Skeletal muscle satellite cell (primary cell): ENCODE measurements around the gene SSBP2.

Source experiments
- H3K27me3 ChIP-seq: 2 replicates; pipeline ENCODE4 v1.7.0; 2013; ENCODE audit warnings: low read length; ENCODE audit not compliant: control insufficient read depth, insufficient read depth
- H3K36me3 ChIP-seq: 2 replicates; pipeline ENCODE4 v1.7.0; 2013; ENCODE audit warnings: mild to moderate bottlenecking, control low read depth, low read length; ENCODE audit not compliant: insufficient read depth
- H3K4me1 ChIP-seq: 2 replicates; pipeline ENCODE4 v1.7.0; 2013; ENCODE audit warnings: low read length; ENCODE audit not compliant: control insufficient read depth, insufficient read depth
- H3K4me2 ChIP-seq: 2 replicates; pipeline ENCODE4 v1.7.0; 2013; ENCODE audit warnings: mild to moderate bottlenecking, low read length
- H3K4me3 ChIP-seq: 2 replicates; pipeline ENCODE4 v1.7.0; 2013; ENCODE audit warnings: low read length
- H3K9ac ChIP-seq: 2 replicates; pipeline ENCODE4 v1.7.0; 2013; ENCODE audit warnings: mild to moderate bottlenecking, low read depth, low read length, moderate library complexity
- H3K9me3 ChIP-seq: replicated peaks from 2 replicates; pipeline ENCODE4 v1.7.0; 2013; ENCODE audit warnings: mild to moderate bottlenecking, control low read depth, low read length

The SSBP2 gene

DNA sequence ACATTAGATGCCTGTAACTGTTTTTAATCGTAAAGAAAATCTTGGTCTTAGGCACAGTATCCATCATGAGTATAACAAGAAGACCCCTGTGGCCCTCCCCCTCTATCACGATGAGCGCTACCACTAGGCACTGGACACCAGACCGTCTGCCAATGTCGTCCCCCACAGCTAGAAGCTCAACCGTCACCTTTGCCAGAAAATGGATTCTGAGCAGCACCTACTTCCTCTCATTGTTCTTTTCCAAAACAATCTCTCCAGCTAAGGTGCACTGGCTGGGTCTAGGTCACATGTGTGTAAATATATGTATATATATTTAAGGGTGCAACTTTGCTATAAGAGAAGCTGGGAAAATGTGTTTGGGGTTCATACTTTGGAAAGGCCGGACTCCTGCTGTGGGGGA is 15.7 kb upstream of the SSBP2 start:
- Histone ChIP-seq H3K4me1 (peaks cover 16% of the 10 kb centered on the region), H3K9ac (no peak overlapping the region), H3K9me3 (no peaks in the 10 kb centered on the region), H3K27me3 (no peaks in the 10 kb centered on the region), H3K4me2 (no peak overlapping the region), H3K4me3 (no peak overlapping the region), H3K36me3 (no peaks in the 10 kb centered on the region)

DNA sequence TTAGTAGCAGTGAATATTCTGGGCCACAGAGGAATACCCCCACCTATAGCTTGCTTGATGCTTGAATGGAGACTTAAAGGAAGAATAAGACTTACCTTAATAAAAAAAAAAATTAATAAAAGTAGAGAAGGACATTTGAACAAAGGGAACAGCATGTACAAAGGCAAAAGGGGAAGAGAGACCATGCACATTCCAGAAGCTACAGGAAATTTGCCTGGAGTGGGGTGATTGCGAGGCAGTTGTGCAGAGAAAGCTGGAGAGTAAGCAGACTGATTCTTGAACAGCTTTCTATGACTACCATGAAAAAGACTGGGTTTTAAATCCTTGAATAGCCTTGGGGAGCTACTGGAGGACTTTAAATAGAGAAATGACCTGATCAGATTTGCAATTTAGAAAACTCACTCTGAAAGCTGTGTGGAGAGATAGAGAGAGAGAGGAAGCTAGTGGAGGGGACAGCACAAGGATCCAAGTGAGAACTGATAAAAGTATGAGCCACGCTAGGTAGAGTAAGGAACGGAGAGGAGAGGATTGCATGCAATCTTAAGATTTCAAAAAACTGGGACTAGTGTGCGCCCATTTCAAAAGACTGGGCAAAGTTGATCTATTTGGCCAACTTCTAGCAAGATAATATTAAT is 12.5 kb upstream of the SSBP2 start:
- H3K9me3 ChIP-seq, result no peaks in the 10 kb centered on the region
- H3K4me3 ChIP-seq, result no peak overlapping the region
- H3K9ac ChIP-seq, result no peak overlapping the region
- H3K4me1 ChIP-seq, result peaks cover 5% of the 10 kb centered on the region
- no peaks in the 10 kb centered on the region for H3K36me3 ChIP-seq
- no peak overlapping the region for H3K4me2 ChIP-seq
- no peaks in the 10 kb centered on the region for H3K27me3 ChIP-seq

DNA sequence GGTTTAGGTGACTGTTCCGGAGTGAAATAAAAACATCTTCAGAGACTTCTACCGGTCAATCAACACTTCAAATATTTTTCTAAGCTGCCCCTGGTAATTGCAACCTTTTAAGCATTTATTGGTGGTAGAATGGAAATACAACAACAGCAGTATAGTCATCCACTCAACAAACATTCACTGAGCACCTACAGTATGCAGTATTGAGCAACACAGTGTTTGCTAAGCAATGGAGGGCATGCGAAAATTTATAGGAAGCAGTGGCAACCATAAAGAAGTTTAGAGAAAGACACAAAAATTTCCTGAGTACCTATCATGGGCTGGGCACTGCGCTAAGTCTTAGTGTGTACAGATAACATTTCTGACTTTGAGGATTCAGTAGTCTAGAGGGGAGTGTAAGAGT is 12.0 kb upstream of the SSBP2 start:
- Histone ChIP-seq H3K4me3 (no peak overlapping the region), H3K4me1 (peaks cover 5% of the 10 kb centered on the region), H3K9me3 (no peaks in the 10 kb centered on the region), H3K27me3 (no peaks in the 10 kb centered on the region), H3K36me3 (no peaks in the 10 kb centered on the region), H3K4me2 (no peak overlapping the region), H3K9ac (no peak overlapping the region)

DNA sequence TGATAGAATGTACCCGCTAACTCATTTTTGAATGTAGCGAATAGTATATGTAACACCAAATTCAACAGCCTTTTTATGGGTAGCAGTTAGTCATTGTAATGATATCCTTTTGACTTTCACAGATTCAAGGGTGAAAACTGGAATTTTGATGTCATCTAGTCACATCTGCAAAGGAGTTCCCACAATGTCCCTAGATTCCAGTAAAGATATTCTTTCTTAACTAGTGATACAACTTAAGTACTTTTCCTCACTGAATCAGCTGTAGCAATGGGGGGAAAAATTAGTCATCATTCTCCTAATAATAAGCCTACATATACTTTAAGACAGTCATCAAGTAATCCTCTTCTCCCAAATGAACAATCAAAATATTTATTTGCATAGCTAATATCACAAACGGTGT is 11.5 kb upstream of the SSBP2 start:
- H3K4me1 ChIP-seq, result peaks cover 5% of the 10 kb centered on the region
- H3K4me3 ChIP-seq, result no peak overlapping the region
- H3K9me3 ChIP-seq, result no peaks in the 10 kb centered on the region
- H3K4me2 ChIP-seq, result no peak overlapping the region
- no peaks in the 10 kb centered on the region for H3K36me3 ChIP-seq
- no peak overlapping the region for H3K9ac ChIP-seq
- no peaks in the 10 kb centered on the region for H3K27me3 ChIP-seq

GRCh38 chr5:81761970-81762369 is 11.1 kb upstream of the SSBP2 start:
- Histone ChIP-seq H3K36me3 (no peaks in the 10 kb centered on the region), H3K27me3 (no peaks in the 10 kb centered on the region), H3K4me2 (no peak overlapping the region), H3K4me1 (peaks cover 5% of the 10 kb centered on the region), H3K9ac (no peak overlapping the region), H3K9me3 (no peaks in the 10 kb centered on the region), H3K4me3 (no peak overlapping the region)

GRCh38 chr5:81761270-81761669 is 10.4 kb upstream of the SSBP2 start:
- Histone ChIP-seq H3K9ac (no peak overlapping the region), H3K27me3 (no peaks in the 10 kb centered on the region), H3K4me1 (peaks cover 6% of the 10 kb centered on the region), H3K36me3 (no peaks in the 10 kb centered on the region), H3K4me2 (no peak overlapping the region), H3K9me3 (no peaks in the 10 kb centered on the region), H3K4me3 (no peak overlapping the region)

DNA sequence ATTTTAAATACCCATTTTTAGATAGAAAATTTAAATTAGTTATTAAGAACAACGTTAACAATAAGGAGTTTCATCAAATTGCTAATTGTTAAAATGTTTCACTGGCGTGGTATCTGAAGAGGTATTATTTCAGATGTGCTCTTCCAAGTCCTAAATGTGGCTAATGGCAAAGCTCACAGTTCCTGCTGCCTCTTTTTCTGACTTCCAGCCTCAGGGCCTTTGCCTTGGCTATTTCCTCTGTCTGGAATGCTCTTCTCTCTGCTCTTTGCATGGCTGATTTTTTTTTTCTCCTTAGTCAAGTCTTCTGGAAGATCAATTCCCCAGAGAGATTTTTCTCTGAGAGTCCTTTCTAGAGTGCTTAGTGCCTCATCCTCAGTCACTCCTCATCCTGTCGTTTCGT is 9.6 kb upstream of the SSBP2 start:
- H3K9me3 ChIP-seq, result no peaks in the 10 kb centered on the region
- H3K4me1 ChIP-seq, result peaks cover 14% of the 10 kb centered on the region
- H3K36me3 ChIP-seq, result no peaks in the 10 kb centered on the region
- no peak overlapping the region for H3K9ac ChIP-seq
- H3K4me2 ChIP-seq, result no peak overlapping the region
- no peaks in the 10 kb centered on the region for H3K27me3 ChIP-seq
- no peak overlapping the region for H3K4me3 ChIP-seq

DNA sequence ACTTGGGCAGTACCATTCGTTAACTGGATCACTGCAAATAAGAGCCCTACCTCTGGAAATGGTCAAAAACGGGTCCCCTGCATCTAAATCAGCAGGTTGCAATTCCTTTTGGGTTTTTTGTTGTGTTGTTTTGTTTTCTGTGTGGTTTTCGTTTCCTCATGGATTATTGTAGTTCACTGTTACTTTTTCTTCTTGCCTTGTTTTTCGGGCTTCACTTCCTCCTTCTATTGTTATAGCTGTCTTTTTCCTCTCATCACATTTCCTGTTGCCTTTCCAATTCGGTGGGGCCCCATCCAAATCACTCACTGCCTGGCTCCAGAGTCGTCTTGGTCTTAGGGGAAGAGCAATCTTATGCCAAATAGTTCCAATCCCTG is 8.7 kb upstream of the SSBP2 start:
- no peak overlapping the region for H3K4me2 ChIP-seq
- no peaks in the 10 kb centered on the region for H3K9me3 ChIP-seq
- no peak overlapping the region for H3K4me3 ChIP-seq
- H3K36me3 ChIP-seq, result no peaks in the 10 kb centered on the region
- H3K4me1 ChIP-seq, result peaks cover 21% of the 10 kb centered on the region
- H3K27me3 ChIP-seq, result no peaks in the 10 kb centered on the region
- no peak overlapping the region for H3K9ac ChIP-seq

DNA sequence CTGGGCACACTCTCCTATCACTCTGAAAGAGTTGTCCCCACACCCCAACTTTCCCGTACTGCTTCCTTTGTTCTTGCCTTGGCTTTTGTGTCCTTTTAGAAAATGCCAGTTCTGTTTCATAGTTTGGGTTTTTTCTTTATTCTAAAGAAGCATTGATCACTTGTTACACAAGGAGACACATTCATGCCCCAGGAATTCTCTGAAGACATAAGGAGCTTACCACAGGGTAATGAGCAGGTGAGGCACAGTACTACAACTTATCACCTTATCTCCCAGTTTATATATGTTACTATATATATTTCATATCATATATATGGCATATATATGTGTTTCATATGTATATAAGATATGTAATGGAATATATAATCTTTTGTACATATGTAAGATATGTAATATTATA is 6.5 kb upstream of the SSBP2 start:
- peaks cover 26% of the 10 kb centered on the region for H3K4me1 ChIP-seq
- no peaks in the 10 kb centered on the region for H3K27me3 ChIP-seq
- H3K4me3 ChIP-seq, result no peak overlapping the region
- H3K9ac ChIP-seq, result no peak overlapping the region
- H3K36me3 ChIP-seq, result no peaks in the 10 kb centered on the region
- H3K4me2 ChIP-seq, result no peak overlapping the region
- H3K9me3 ChIP-seq, result no peaks in the 10 kb centered on the region

DNA sequence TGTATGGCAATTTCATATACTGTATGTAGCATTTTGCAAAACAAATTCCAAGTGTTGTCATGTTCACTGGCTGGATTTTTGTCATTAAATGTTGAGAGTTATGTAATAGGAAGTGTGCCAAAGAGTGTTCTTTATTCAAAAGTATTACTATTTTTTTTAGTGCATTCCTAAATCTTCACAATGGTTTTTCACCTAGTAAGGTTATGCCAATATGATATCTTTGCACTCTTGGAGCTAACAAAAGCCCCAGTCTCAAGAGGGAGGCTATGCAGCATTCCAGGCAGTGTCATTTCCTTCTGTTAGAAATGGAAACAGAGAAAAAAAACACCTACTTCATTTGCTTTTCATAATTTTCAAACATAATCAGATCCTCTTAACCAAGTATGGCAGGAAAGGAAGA is 5.1 kb upstream of the SSBP2 start:
- Histone ChIP-seq H3K27me3 (no peaks in the 10 kb centered on the region), H3K9me3 (no peaks in the 10 kb centered on the region), H3K4me1 (peaks cover 36% of the 10 kb centered on the region), H3K4me2 (peak overlapping the region; percentile 47), H3K36me3 (no peaks in the 10 kb centered on the region), H3K4me3 (no peak overlapping the region), H3K9ac (peak overlapping the region; percentile 33)

DNA sequence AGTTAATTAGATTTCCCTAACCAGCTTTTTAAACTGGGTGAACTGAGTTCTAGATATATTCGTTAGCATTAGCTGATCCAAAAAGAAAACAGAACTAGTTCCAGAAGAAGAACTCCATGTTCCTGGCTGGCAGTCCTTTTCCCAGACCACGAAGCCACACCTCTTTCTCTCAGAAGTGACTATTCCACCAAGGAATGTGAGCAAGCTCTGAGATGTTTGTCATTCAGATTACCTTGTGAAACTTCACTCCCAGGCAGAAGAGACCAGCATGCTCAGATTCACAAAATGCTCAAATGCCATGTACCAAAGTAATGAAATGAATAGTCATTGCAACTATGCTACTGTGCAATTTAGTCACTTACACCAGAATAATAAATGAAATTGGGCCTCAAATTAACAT is 4.4 kb upstream of the SSBP2 start:
- Histone ChIP-seq H3K36me3 (no peaks in the 10 kb centered on the region), H3K9ac (peak overlapping the region; percentile 44), H3K9me3 (no peaks in the 10 kb centered on the region), H3K4me3 (no peak overlapping the region), H3K4me2 (peak overlapping the region; percentile 56), H3K4me1 (peaks cover 36% of the 10 kb centered on the region), H3K27me3 (no peaks in the 10 kb centered on the region)

- Histone ChIP-seq H3K36me3 (no peaks in the 10 kb centered on the region), H3K27me3 (no peaks in the 10 kb centered on the region), H3K4me3 (no peak overlapping the region), H3K4me2 (peak overlapping the region; percentile 56), H3K4me1 (peaks cover 36% of the 10 kb centered on the region), H3K9ac (peak overlapping the region; percentile 44), H3K9me3 (no peaks in the 10 kb centered on the region)
Measured at GRCh38 chr5:81754621-81755020, 3.7 kb upstream of the SSBP2 start.
